HG03571 (cell line): ENCODE results near the gene KRT84.

Experiments used
- ATAC-seq: cut with Tn5 transposase; IDR thresholded peaks from one replicate; pipeline ENCODE4 v1.9.1; 2021; ENCODE audit not compliant: unreplicated experiment

The KRT84 gene

DNA sequence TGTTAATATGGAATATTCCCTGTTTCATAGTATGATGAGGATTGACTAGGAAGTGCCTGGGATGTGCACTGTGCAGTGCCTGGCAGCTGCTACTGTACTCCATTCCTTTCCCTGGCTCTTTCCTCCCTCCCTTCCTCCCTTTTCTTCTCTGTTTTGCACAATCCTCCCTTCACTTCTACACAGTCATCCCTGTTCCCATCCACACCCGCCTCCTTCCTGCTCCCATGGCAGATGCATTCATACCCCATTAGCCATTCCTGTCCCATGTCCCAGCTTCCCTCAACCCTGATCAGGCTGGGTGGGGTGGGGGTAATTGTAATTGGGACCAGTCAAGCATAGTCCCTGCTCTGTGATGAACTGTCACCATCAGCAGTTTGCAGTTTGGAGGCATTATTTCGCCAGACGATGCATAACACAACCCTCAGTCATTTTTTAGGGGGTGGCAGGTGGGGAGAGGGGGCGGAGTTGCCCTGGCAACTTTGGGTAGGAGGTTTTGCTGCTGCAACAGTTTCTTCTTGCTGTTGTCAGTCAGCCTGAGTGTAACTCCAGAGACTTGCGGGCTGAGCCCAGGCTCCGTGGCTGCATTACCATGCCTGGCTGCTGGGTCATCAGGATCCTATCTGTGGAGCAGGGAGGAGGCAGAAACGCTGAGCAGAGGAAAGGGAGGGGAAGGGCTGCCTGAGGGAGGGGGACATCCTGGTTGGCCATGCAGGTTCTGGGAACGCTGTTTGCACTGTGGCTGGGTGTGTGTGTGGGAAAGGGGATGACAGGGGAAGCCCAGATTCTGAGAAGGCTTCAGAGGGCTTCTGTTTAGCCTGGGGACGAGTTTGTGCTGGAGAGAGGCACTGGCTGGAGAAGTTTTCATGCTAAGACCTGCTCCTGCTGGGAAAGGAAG is 4.1 kb upstream of the KRT84 start:
- no peak for ATAC-seq

DNA sequence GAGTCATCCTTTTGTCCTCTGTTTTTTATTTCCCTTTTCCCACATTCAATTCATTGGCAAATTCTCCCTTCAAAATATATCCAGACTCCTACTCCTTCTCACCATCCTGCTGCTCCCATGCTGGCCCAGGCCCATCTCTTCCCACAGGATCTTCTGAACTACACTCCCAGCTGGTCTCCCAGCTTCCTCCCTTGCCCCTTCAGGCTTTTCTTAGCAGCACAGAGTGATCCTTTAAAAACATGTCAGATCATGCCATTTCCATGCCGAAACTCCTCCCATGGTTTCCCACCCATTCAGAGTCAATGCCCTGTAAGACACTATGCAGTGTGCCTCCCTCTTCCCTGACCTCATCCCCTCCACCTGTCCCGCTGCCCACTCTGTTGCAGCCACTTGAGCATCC is 2.4 kb upstream of the KRT84 start:
- no peak for ATAC-seq

DNA sequence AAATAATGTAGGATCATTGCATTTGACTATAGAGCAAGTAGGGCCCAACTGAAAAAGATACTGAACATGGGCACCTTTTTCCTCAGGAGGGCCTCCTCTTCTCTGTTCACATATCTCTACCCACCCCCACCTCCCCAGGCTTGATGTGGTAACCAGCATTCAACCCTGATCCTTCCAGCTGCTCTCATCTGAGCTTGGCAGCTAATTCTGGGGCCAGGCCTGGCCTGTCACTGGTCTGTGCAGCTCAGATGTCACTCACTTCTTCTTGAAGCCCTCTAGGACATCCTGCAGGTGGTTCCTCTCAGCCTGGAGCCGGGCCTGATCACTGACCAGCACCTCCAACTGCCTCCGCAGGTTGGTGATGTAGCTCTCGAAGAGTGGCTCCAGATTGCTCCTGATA is 2.1 kb downstream of the KRT84 start:
- ATAC-seq = no peak

DNA sequence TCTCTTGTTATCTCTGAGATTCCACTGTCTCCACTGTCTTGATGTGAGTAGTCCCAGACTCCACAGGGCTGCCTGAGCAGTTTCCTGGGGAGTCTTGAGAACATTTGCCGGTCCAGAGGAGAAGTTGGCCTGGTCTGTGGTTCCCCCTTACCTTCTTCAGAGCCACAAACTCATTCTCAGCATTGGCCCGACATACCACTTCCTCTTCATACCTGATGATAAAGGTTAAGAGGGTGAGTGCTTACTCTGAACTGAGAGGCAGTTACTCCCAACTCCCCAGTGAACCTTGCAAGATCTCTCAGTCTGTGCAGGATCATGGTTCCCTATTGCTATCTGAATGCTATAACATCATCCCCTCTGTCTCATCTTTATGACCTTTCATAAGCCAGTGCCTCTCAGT is 2.6 kb downstream of the KRT84 start:
- ATAC-seq = no peak

DNA sequence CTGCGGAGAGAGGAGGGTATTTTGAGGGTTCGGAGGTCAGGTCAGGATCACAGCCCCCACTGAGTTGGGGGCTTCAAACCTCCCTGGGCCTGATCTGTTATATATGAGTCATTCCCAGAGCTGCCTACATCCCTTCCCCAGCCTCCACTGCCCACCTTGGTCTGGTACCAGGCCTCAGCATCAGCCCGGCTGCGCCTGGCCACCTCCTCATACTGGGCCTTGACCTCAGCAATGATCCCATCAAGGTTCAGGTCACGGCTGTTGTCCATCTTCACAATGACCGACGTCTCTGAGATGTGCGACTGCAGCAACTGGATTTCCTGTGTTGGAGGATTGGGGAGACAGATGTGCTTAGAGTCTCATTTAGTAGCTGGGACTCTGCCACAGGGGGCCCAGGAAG is 4.2 kb downstream of the KRT84 start:
- no peak for ATAC-seq

DNA sequence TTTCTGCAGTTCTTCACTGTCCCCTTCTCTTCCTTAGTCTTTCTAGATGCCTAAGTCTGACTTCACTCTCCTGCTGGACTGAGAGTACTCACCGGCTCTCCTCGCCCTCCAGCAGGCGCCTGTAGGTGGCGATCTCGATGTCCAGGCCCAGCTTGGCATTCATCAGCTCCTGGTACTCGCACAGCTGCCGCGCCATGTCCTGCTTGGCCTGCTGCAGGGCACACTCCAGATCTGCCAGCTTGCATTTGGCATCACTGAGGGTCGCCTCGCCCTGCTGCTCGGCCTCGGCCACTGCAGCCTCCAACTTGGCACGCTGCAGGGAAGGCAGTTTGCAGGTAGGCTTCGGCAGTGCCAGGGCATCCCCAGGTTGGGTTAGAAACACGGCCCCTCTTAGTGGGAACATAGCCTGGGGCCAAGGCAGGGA is 5.2 kb downstream of the KRT84 start:
- no peak for ATAC-seq

DNA sequence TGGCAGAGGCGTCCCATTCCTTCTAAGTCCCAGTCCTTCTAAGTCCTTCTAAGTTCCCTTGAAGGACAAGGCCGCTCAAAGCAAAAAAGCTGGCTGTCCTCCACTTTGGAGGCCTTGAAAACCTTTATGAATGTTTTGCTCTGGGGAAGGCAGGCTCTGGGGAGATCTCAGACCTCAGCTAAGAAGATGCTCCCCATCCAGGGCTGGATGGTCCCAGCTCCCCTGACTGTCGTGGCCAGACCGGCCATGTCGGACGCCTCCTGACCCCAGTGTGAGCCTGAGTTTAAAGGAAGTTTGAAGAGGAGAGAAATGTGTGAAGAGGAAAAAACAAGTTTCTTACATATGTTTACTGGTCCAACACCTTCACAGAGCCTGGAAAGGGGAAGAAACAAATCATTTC is 5.9 kb downstream of the KRT84 start:
- no peak for ATAC-seq

DNA sequence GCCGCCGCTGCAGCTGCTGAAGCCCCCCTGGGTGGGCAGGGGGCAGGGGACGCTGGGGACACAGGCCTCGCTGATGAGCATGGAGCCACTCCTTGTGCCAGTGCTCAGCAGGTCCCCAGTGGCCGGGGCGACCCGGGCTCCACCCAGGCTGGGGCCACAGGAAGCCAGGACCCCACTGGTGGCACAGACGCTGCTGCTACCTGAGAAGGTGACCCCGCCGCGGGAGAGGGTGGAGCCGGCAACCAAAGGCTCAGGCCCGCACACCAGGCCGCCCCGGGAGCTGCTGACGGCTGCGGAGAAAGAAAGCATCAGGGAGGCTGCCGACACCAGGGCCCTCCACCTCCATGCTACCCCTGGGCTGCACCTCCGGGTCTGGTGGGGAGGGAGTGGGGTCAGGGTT is 7.4 kb downstream of the KRT84 start:
- ATAC-seq = no peak

DNA sequence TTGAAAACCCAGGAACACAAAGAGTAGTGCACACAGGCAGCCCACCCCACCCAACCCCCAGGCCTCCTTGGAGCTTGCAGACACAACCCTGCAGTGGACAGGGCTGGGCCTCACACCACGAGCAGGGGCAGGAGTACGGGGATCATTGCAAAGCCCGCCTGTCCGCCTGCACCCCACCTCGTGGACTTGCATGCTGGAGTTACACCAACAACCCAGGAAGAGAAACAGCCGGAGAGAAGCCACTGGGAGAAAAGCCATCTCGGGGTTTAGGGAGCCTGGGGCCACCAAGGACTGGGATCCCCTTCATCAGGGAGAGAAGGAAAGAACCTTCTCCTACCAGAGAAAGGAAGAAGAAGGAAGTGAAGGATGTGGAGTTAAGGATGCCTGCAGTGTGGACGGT is 8.2 kb downstream of the KRT84 start:
- no peak for ATAC-seq

DNA sequence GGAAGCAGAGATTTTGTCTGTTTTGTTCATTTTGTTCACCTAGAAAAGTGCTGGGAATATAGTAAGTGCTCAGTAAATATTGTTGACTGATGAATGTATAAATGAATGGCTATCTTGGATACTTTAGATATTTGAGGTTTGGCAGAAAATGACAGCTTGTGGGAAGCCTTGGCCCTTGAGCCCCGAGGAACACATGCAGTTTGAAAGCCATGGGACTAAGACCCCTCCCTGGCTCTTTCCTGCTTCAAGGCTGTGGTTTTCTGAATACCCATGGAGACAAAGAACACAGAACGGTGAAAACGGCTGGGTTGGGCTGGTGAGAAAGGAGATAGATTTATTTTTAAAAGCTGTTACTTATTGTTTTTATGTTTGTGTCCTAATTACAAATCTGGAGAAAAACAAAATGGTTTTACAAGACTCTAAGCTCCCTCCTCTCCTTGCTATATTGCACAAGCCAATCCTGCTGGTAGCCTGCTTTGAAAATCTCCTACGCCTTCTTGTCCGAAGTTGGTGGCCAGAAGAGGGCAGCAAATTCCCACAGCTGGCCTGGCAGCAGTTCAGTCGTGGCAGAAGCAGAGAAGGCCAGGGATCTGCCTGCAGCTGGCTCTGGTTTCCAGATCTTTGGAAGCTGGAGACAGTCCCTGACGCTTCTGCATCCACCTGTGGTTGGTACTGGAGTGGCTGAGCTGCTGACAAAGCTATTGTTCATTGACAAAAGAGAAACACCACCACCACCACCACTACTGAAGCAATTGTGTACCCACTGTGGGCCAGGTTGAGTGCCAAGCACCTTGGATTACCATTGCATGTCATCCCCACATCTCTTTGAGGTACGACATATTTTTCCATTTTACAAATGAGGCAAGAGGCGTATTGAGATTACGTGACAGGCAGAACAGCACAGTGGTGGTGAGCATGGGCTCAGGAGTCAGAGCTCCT is 13.0 kb downstream of the KRT84 start:
- no peak for ATAC-seq

DNA sequence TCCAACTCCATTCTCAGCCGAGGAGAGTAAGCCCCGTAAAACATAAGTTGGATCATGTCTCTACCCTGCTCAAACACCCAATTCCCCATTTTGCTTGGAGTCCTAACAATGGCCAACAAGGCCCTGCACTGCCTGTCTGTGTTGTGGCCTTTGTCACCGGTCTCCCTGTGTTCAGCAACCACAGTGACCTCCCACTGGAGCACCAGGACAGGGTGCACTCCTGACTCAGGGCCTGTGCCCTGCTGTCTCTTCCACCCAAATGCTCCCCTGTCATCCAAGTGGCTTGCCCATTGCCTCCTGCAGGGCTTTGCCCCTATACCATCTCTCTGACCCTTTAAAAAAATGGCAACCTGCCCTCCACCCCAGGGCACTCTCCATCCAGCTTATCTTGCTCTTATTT is 13.7 kb downstream of the KRT84 start:
- ATAC-seq = no peak

DNA sequence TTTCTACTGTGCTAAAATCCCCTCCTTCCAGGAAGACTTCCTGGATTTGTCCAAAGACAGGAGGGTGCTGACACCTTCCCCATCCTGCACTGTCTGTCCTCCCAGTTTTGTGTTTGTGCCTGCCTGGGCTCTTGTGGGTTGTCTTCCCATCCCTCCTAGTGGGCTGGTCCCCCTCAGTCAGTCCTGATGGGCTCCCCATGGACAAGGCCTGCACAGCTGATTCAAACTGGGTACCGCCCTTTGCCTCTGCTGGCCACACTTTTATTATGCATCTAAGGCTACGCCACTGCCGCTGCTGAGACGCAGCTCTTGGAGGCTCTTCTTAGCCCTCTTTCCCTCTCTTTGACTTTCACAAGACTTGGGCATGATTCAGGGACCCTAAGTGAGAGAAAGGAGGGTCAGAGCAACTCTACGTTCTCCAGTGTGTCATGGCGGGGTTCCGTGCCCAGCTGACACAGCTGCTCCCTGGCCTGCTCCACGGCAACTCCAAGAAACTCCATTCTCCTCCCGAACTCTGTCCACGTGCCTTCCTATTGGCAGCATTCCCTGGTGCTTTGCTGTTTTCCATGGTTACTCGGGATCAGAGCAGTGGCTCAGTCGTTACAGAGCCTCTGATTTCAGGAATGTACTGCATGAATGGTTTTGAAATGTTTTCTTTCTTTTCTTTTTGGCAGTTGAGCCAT is 14.4 kb downstream of the KRT84 start:
- ATAC-seq = no peak

DNA sequence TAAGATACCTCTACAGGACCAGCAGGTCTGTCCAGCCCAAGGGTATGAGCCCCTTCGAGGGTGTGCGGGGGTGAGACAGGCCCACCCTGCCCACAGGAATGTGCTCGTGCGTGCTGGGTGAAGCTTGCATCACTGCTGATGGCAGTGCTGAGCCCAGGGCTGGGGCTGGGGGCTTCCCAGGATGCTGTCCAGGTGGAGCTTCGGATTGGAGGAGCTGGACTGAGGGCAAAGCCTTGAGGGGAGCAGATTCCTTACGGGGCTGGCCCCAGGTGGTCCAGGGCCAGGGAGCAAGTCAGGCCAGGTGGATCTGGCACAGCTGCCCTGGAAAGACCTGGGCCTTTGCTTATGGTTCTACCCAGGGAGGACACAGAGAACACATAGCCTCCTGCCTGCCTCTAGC is 15.6 kb downstream of the KRT84 start:
- ATAC-seq = no peak

DNA sequence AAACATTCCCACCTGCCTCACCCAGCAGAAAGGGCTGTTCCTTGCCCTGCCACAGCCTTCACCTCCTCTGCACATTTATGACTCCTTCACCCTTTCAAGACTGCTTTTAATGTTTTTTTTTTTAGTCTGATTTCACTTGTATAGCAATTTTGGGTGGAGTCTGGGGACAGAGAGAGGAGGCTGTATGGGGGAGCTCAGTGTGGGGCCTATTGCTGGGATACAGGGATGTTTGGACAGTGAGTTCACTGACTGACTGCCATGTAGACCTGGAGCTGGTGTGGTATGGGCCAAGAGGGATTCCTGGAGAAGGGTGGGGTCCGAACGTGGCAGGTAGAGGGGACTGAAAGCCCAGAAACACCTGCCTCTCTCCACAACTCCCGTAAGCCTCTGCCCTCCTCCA is 16.2 kb downstream of the KRT84 start:
- no peak for ATAC-seq

DNA sequence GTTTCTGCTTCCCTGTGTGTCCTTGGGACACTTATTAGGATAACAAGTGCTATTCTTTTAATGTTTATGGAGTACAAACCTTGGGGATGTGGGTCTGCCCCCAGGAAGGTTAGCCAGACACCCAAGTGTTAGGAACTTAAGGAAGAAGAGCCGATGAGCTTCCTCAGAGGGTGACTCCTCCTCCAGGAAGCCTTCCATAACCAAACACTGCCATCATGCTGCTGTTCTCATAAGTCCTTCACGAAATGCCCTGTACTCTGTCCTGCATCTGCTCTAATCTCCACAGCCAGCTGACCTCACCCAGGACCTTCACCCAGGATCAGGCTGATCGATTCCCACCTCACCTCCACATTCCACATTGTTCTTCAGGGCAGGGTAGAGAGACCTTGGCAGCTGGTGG is 16.9 kb downstream of the KRT84 start:
- ATAC-seq = no peak

DNA sequence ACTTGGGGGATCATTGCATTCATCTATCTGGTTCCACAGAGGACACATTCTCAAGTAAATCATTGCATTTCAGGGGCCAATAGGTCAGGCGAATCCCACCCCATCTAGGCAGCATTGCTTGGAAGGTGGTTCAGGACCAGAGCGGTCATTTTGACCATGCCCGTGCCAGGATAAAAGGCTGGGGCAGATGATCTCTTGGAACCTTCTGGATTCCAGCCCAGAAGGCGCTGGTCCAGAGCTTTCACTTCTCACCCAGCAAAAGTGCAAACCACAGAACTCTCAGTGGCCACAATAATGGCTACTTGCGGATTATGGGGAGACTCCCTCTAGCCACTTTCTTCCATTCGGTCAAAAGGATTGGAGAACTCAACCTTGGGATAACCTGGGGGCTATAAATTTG is 17.6 kb downstream of the KRT84 start:
- no peak for ATAC-seq

DNA sequence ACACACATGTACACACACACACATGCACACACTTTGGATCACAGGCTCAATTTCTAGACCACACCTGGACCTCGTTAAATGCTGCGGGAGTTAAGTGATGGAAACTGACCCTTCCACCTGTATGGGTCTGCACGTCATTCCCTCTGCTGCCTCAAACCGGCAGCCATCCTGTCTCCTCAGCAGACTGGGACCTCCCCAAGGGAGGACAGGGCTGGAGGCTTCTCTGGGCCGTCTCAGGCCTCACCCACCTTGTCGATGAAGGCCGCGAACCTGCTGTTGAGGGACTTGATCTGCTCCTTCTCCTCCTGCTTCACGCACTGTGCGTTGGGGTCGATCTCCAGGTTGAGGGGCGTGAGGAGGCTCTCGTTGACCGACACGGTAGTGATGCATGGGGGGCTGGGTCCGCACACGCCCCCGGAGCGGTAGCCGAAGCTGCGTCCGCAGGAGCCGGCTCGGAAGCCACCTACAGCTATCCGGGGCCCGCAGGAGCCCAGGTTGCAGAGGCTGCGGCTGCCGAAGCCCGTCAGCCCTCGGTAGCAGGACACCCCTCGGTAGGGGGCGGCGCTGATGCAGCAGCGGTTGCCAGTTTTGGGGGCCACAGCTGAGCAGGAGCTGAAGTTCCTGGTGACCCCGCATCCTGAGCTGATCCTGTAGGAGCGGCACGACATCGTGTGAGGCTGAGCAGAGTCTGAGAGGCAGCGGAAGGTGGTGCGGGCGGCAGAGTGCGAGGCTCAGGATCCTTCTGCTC is 18.5 kb downstream of the KRT84 start, which contains the start of gene KRT85:
Gene KRT85 (minus strand): TSS at position 744 of the 748 bp plus-strand sequence. CDS start 76 bp downstream, at position 668.
- ATAC-seq = no peak

DNA sequence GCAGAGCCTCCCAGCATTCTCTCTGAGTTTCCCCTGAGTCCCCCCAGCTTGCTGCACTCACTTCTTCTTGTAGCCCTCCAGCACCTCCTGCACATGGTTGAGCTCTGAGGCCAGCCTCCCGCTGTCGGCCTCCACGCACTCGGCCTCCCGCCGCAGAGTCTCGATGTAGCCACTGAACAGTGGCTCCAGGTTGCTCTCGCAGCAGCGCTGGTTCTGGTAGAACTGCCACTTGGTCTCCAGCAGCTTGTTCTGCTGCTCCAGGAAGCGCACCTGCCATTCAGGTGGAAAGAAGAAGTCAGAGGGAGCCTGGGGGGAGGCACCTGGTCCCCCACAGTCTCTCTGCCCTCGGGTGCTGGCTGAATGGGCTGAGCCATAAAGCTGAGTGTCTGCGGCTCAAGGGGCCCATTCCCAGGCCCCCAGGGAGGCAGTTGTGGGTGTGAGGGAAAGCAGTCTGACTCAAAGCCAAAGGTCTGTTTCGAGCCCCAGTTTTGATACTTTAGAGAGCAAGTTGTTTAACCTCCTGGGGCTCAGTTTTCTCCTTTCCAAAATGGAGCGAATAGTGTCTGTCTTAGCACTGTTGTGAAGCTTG is 20.5 kb downstream of the KRT84 start:
- no peak for ATAC-seq

DNA sequence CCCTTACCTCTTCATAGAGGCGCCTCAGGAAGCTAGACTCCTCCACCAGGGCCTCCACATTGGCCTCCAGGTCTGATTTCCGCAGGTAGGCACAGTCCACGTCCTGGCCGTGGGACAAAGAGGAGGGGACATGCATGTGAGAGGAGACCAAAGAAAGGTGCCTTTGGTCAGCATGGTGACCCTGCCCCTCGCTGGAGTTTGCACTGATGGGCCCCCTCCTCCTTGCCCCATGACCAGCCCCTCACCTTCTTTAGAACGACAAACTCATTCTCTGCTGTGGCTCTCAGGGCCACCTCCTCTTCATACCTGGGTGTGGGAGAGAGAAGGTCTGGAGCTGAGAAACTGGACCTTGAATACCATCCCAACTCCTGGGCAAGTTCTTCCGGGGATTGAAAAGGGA is 21.4 kb downstream of the KRT84 start:
- ATAC-seq = no peak

DNA sequence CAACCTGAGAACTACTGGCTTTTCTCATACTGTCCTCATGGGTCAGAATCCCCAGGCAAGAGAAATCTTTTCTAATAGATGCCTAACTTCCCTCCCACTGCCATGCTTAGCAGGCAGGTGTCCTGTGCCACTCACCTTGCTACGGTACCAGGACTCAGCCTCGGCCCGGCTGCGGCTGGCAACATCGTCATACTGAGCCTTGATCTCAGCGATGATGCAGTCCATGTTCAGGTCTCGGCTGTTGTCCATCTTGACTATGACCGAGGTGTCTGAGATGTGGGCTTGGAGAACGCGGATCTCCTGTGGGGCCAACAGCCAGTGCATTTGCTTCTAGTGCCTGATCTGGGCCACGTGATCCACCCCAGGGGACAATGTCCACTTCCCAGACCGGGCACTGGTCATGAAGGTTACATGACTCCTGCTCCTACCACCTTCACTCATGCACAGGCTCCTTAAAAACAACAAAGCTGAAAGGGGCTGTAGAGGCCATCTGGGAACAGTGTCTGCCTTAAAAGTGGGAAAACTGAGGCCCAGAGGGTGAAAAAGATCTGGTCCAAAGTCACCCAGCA is 22.3 kb downstream of the KRT84 start:
- no peak for ATAC-seq
